ENCODE data around the gene COL19A1.

The COL19A1 gene

DNA sequence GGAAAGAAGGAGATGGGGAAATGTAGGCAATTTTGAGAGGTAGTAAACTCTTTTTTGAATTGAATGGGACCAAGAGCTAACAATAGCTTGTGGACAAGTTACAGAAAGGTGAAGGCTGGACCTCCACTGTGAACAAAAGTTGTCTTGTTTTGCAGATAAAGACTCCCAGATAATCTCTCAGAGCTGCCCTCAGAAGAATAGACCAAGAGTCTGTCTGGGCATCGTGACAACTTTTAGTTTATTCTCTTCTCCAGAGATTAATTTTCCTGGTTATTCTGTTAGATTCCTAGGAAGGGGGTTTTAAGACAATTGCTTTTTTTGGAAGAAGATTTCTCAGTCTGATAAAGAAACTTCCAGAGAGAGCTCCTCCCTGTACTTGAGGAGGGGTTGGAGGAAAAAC is 161.9 kb downstream of the COL19A1 start:
- H3K9ac ChIP-seq (ENCODE audit: low read length): no peak overlapping the region
- H3F3A ChIP-seq (ENCODE audit: insufficient read depth, low read length): no peaks in the 10 kb centered on the region
- no peaks in the 10 kb centered on the region for H4K20me1 ChIP-seq (ENCODE audit: insufficient read depth, low read length)
- H3K9me3 ChIP-seq (replicated peaks; ENCODE audit: insufficient read depth, low read length): no peaks in the 10 kb centered on the region
- H3K4me2 ChIP-seq (ENCODE audit: low read depth, low read length): no peak overlapping the region
- no peaks in the 10 kb centered on the region for H3K4me1 ChIP-seq (ENCODE audit: low read length)
- H3K4me3 ChIP-seq (ENCODE audit: low read length): no peak overlapping the region
- TF ChIP-seq, protein P1, sequence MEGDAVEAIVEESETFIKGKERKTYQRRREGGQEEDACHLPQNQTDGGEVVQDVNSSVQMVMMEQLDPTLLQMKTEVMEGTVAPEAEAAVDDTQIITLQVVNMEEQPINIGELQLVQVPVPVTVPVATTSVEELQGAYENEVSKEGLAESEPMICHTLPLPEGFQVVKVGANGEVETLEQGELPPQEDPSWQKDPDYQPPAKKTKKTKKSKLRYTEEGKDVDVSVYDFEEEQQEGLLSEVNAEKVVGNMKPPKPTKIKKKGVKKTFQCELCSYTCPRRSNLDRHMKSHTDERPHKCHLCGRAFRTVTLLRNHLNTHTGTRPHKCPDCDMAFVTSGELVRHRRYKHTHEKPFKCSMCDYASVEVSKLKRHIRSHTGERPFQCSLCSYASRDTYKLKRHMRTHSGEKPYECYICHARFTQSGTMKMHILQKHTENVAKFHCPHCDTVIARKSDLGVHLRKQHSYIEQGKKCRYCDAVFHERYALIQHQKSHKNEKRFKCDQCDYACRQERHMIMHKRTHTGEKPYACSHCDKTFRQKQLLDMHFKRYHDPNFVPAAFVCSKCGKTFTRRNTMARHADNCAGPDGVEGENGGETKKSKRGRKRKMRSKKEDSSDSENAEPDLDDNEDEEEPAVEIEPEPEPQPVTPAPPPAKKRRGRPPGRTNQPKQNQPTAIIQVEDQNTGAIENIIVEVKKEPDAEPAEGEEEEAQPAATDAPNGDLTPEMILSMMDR (IDR thresholded peaks at IDR 0.05; ENCODE audit: low read length): no peak
- TF ChIP-seq EZH2 (optimal IDR thresholded peaks at IDR 0.05; ENCODE audit: low read depth, low read length) (no peak), EZH2phosphoT487 (IDR thresholded peaks at IDR 0.05; ENCODE audit: low read length) (no peak)
- no peaks in the 10 kb centered on the region for H3K9me2 ChIP-seq (replicated peaks; ENCODE audit: insufficient read depth, low read length)
- H3K27me3 ChIP-seq (replicated peaks; ENCODE audit: insufficient read depth, low read length): no peaks in the 10 kb centered on the region
- no peak overlapping the region for H2AFZ ChIP-seq (ENCODE audit: low read length)
- no peaks in the 10 kb centered on the region for H3K79me2 ChIP-seq (ENCODE audit: low read length)
- no peak overlapping the region for H3K27ac ChIP-seq (ENCODE audit: low read length)
- no peaks in the 10 kb centered on the region for H3K36me3 ChIP-seq (replicated peaks; ENCODE audit: insufficient read depth, low read length)
- no peak for DNase-seq

DNA sequence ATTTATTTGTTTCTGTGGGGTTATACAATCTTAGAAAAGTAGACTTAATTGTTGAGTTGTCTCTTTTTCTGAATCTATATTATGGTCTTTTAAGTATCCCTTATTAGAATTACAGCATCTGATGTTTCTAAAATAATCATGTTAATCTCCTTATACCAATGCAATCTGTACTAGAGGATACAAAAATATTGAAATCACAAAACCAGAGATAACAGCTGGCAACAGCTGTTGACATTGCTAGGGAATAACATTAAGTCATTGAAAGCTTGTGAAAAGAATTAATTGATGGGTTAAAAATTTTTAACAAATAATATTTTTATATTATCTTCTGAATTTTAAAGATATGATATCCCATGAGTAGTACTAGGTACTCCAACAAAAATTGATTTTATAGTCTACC is 162.6 kb downstream of the COL19A1 start:
- Histone ChIP-seq H3K9ac (ENCODE audit: low read length) (no peak overlapping the region), H2AFZ (ENCODE audit: low read length) (no peak overlapping the region), H3F3A (ENCODE audit: insufficient read depth, low read length) (no peaks in the 10 kb centered on the region), H3K9me2 (replicated peaks; ENCODE audit: insufficient read depth, low read length) (no peaks in the 10 kb centered on the region), H3K4me1 (ENCODE audit: low read length) (no peaks in the 10 kb centered on the region), H3K4me3 (ENCODE audit: low read length) (no peak overlapping the region), H3K27me3 (replicated peaks; ENCODE audit: insufficient read depth, low read length) (no peaks in the 10 kb centered on the region), H3K79me2 (ENCODE audit: low read length) (no peaks in the 10 kb centered on the region), H3K4me2 (ENCODE audit: low read depth, low read length) (no peak overlapping the region), H3K27ac (ENCODE audit: low read length) (no peak overlapping the region), H4K20me1 (ENCODE audit: insufficient read depth, low read length) (no peaks in the 10 kb centered on the region), H3K36me3 (replicated peaks; ENCODE audit: insufficient read depth, low read length) (no peaks in the 10 kb centered on the region), H3K9me3 (replicated peaks; ENCODE audit: insufficient read depth, low read length) (no peaks in the 10 kb centered on the region)
- DNase-seq: no peak
- TF ChIP-seq EZH2phosphoT487 (IDR thresholded peaks at IDR 0.05; ENCODE audit: low read length) (no peak), EZH2 (optimal IDR thresholded peaks at IDR 0.05; ENCODE audit: low read depth, low read length) (no peak)
- TF ChIP-seq, protein P1 (IDR thresholded peaks at IDR 0.05; ENCODE audit: low read length): no peak

DNA sequence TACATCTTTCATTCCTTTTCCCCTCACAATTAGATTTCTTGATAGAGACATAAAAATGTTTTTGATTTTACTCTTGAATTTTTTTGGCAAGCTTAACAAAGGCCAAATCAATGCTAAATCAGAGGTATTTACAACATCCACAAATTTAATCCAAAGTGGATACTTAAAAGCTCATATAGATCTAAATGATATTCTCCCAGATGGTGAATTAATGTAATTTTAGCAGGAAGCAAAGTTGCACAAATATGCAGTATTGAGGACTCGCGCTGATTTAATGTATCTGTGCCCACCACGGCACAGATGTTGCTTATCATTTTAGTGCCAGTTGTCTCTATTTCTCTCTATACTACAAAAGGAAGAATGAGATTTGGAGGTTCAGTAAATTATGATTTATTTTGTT is 167.4 kb downstream of the COL19A1 start:
- no peak overlapping the region for H3K27ac ChIP-seq (ENCODE audit: low read length)
- H2AFZ ChIP-seq (ENCODE audit: low read length): no peak overlapping the region
- H3K9me3 ChIP-seq (replicated peaks; ENCODE audit: insufficient read depth, low read length): no peaks in the 10 kb centered on the region
- TF ChIP-seq, protein P1 (IDR thresholded peaks at IDR 0.05; ENCODE audit: low read length): no peak
- TF ChIP-seq EZH2 (optimal IDR thresholded peaks at IDR 0.05; ENCODE audit: low read depth, low read length): no peak
- no peak for TF ChIP-seq EZH2phosphoT487 (IDR thresholded peaks at IDR 0.05; ENCODE audit: low read length)
- H3K79me2 ChIP-seq (ENCODE audit: low read length): no peaks in the 10 kb centered on the region
- H3K27me3 ChIP-seq (replicated peaks; ENCODE audit: insufficient read depth, low read length): no peaks in the 10 kb centered on the region
- no peak overlapping the region for H3K9ac ChIP-seq (ENCODE audit: low read length)
- H3F3A ChIP-seq (ENCODE audit: insufficient read depth, low read length): no peaks in the 10 kb centered on the region
- H4K20me1 ChIP-seq (ENCODE audit: insufficient read depth, low read length): no peaks in the 10 kb centered on the region
- no peaks in the 10 kb centered on the region for H3K4me1 ChIP-seq (ENCODE audit: low read length)
- DNase-seq: no peak
- H3K4me3 ChIP-seq (ENCODE audit: low read length): no peak overlapping the region
- H3K9me2 ChIP-seq (replicated peaks; ENCODE audit: insufficient read depth, low read length): no peaks in the 10 kb centered on the region
- H3K36me3 ChIP-seq (replicated peaks; ENCODE audit: insufficient read depth, low read length): no peaks in the 10 kb centered on the region
- H3K4me2 ChIP-seq (ENCODE audit: low read depth, low read length): no peak overlapping the region

Data from MM.1S (cell line).